Upper lobe of left lung (tissue), 6 donors: Measurements from ENCODE around the gene MLKL. TPM values are rescaled to one million over a fixed set of nuclear protein-coding genes. Genes with fewer than 3 reads are reported as not detected.

Experiments used
- ATAC-seq, 2 donors: fragments of 200-7000 bp; cut with Tn5 transposase; one replicate each; pipeline ENCODE4 v1.9.1; 2022; ENCODE audit warnings: mild to moderate bottlenecking in 2 of 2, moderate library complexity in 2 of 2; ENCODE audit not compliant: low FRiP score in 2 of 2
- DNase-seq, 2 donors: peaks; one replicate each; pipeline ENCODE4 v3.0.0-alpha.2; 2019 to 2020
- H3K27ac ChIP-seq, 4 donors: fragments of 200-600 bp; sonication (generic); one replicate each; pipeline ENCODE4 v1.5.1; 2016 to 2019
- H3K27me3 ChIP-seq, 4 donors: fragments of 200-600 bp; sonication (generic); one replicate each; pipeline ENCODE4 v1.5.1; 2017 to 2019
- H3K36me3 ChIP-seq, 4 donors: fragments of 200-600 bp; sonication (generic); one replicate each; pipeline ENCODE4 v1.5.1; 2016 to 2019
- H3K4me1 ChIP-seq, 4 donors: fragments of 200-600 bp; sonication (generic); one replicate each; pipeline ENCODE4 v1.5.1; 2018 to 2019
- H3K4me3 ChIP-seq, 4 donors: fragments of 200-600 bp; sonication (generic); one replicate each; pipeline ENCODE4 v1.5.1; 2017 to 2019; ENCODE audit warnings: mild to moderate bottlenecking in 2 of 4, moderate library complexity in 1 of 4
- H3K9me3 ChIP-seq, 4 donors: fragments of 200-600 bp; sonication (generic); one replicate each; pipeline ENCODE4 v1.5.1; 2018 to 2019
- CTCF ChIP-seq, 6 experiments: fragments of 450-650 bp in 4 of 6; fragments of 200-600 bp in 2 of 6; sonication (generic) in 2 of 6; IDR thresholded peaks; one replicate each; pipeline ENCODE4 v1.5.1; 2016 to 2019; ENCODE audit warnings: antibody characterized with exemption in 6 of 6
- EP300 ChIP-seq, 4 donors: sonication (generic); formaldehyde crosslinking; IDR thresholded peaks; one replicate each; pipeline ENCODE4 v1.5.1; 2017; ENCODE audit warnings: antibody characterized with exemption in 4 of 4, control low read depth in 2 of 4
- POLR2AphosphoS5 ChIP-seq, 2 donors: sonication (generic); formaldehyde crosslinking; IDR thresholded peaks; one replicate each; pipeline ENCODE4 v1.5.1; 2017; ENCODE audit warnings: antibody characterized with exemption in 2 of 2
- WGBS, 2 donors: methylation state at CpG; one replicate each; pipeline ENCODE4 v1.1.5; 2017 to 2018; 5-methylcytosine and 5-hydroxymethylcytosine counted together
- total RNA-seq, 6 donors: library from RNA; depleted of rRNA in 4 of 6; stranded (reverse); fragments of >200 nt in 4 of 6; gene quantifications; one replicate each; pipeline versions ENCODE4 v1.1.0 to v1.2.1, GENCODE V29; 2016 to 2021
- donor health status: DM: no; HTN: no; CAD: no; lungs with moderate emphysema.
- donor health status: DM: no; HTN: yes; CAD: no; lungs with severe emphysema.

MLKL gene
- total RNA-seq, 6 donors from 2014 or later, result 15.0 to 81.7 (median 31.6) TPM

DNA sequence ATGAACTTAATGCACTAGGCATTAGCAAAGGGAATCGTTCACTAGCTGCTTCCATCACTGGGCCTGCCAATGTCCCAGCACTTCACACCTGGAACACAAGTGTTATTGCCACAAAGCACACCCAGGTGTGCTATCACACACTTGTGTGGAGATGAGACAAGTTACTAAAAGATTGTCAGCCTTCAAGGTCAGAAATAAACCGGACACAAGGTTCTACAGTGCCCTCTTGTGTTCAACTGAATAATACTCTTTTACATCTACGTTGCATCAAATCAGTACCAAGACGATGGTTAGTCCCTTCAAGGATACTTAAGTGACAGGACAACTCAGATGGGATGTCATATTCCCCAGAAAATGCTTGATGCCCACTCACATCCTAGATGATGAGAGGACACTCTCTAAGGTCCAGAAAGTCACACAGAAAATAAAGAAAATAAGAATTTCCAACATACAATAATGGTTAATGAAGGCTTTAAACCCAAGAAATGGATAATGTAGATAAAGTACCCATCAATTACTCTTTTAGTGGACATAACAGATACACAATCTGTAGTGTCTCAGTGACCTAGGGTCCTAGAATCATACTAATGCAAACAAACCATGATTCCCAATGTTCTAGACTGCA, 77.3 kb downstream of the MLKL start:
- peak in 1 of 2 donors; percentile 12 for DNase-seq

GRCh38 chr16:74622005-74622404, 78.7 kb downstream of the MLKL start:
- Histone ChIP-seq H3K27me3 (no peaks in the 10 kb centered on the region), H3K36me3 (peaks cover 18 to 63% (median 46%) of the 10 kb centered on the region in 4 donors), H3K27ac (no peak overlapping the region), H3K4me3 (no peak overlapping the region), H3K4me1 (no peaks in the 10 kb centered on the region), H3K9me3 (no peaks in the 10 kb centered on the region)
- ATAC-seq (no peak), DNase-seq (no peak)
- TF ChIP-seq EP300 (IDR thresholded peaks at IDR 0.05), result no peak
- 91% methylated on average over 4 of the region's 4 CpGs for WGBS, 2 donors

More for the DNA sequence above, 77.3 kb downstream of the MLKL start:
- WGBS, 2 donors, result 28% methylated on average over 4 of the region's 4 CpGs
- no peak overlapping the region for H3K4me3 ChIP-seq
- H3K4me1 ChIP-seq, result no peaks in the 10 kb centered on the region
- peak; percentile 16 to 72 for ATAC-seq
- peaks cover 22 to 76% (median 59%) of the 10 kb centered on the region in 4 donors for H3K36me3 ChIP-seq
- H3K27ac ChIP-seq, result no peak overlapping the region
- H3K27me3 ChIP-seq, result no peaks in the 10 kb centered on the region
- no peak for TF ChIP-seq POLR2AphosphoS5 (IDR thresholded peaks at IDR 0.05)
- TF ChIP-seq EP300 (IDR thresholded peaks at IDR 0.05), result no peak
- TF ChIP-seq CTCF (IDR thresholded peaks at IDR 0.05), result peak; percentile 37 to 64 (median 52)
- no peaks in the 10 kb centered on the region for H3K9me3 ChIP-seq

Other genes starting within 250 kb of the MLKL start
- 100 to 1,000 TPM in 5 of 6 donors, 10 to 100 TPM in 1; 88.3 to 149 (median 110) TPM for gene GLG1, start 93.7 kb downstream of the MLKL start, total RNA-seq
- gene RFWD3, start 34.0 kb downstream of the MLKL start, total RNA-seq, result 10 to 100 TPM in 5 of 6 donors, 1 to 10 TPM in 1; 6.0 to 28.6 (median 20.0) TPM
- 1 to 10 TPM; 1.4 to 6.8 (median 2.3) TPM for gene FA2H, start 74.0 kb upstream of the MLKL start, total RNA-seq